ENCODE measurements around the gene MRGPRG. TPM values are rescaled to one million over a fixed set of nuclear protein-coding genes. Genes with fewer than 3 reads are reported as not detected.

The MRGPRG gene
- total RNA-seq, 1 experiment from 2014 or later, result not detected

DNA sequence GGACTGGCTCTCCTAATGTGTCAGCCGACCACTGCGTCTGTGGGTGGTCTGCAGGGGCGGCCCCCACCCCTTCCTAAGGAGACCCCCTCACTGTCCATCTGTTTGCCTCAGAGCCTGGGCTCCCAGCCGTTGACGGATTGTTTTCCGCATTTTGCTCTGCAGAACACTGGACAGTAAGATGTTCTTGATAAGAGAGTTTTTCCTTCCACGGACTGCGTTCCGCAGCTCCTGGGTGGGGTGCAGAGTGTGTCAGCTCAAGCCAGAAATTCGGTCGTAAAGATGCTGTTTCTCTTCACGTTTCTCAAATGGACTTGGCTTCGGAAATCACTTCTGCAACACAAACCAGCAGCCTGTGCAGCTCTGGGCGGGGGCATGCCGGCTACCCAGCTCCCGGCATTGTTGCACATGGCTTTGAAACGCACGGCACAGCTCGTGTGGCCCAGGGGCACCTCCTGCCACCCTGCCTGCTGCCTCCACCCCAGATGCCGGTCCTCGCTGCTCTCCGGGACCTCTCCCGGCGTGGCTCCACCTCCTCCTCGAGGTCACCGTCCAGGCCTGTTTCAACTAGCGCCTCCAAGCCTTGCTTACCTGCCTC is 2.9 kb upstream of the MRGPRG start:
- Histone ChIP-seq H3K4me2 (ENCODE audit: low read length) (no peak overlapping the region), H2AFZ (ENCODE audit: low read depth, low read length, poor library complexity, severe bottlenecking) (no peak overlapping the region), H3K9me3 (ENCODE audit: control insufficient read depth in 1 of 2, insufficient read depth in 1 of 2, low read depth in 1 of 2, low read length in 2 of 2) (no peaks in the 10 kb centered on the region), H3K27ac (ENCODE audit: low read depth, low read length) (no peak overlapping the region), H4K20me1 (ENCODE audit: insufficient read depth) (no peaks in the 10 kb centered on the region), H3K27me3 (ENCODE audit: insufficient read depth, low read length) (no peaks in the 10 kb centered on the region), H3K9me2 (ENCODE audit: insufficient read depth) (no peaks in the 10 kb centered on the region), H3K4me3 (replicated peaks in 1 of 2; ENCODE audit: low read depth in 1 of 2, low read length in 2 of 2) (no peak overlapping the region), H3K9ac (ENCODE audit: low read length) (no peak overlapping the region), H3K36me3 (ENCODE audit: control insufficient read depth in 1 of 2, insufficient read depth in 2 of 2, low read length in 2 of 2) (no peaks in the 10 kb centered on the region), H3K4me1 (ENCODE audit: control insufficient read depth in 1 of 2, insufficient read depth in 2 of 2, low read length in 2 of 2) (peaks cover 5 to 12% of the 10 kb centered on the region in 2 experiments), H3K79me2 (ENCODE audit: insufficient read depth, low read length) (no peaks in the 10 kb centered on the region)
- RAD21 ChIA-PET (ENCODE audit: low non-redundant PET in 1 of 2, low total read pairs in 2 of 2, uncharacterized antibody in 2 of 2, unreplicated experiment in 2 of 2), result no interaction called here
- BruUV-seq (replicated peaks), result no TSS peak
- TF ChIP-seq POLR2A (IDR thresholded peaks at IDR 0.05; ENCODE audit: borderline replicate concordance, extremely low read depth, insufficient read depth, insufficient read length), result no peak
- no peak for TF ChIP-seq SP1 (IDR thresholded peaks at IDR 0.05; ENCODE audit: low read depth)
- TF ChIP-seq, protein P1, sequence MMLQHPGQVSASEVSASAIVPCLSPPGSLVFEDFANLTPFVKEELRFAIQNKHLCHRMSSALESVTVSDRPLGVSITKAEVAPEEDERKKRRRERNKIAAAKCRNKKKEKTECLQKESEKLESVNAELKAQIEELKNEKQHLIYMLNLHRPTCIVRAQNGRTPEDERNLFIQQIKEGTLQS (IDR thresholded peaks at IDR 0.05), result no peak
- no peak for TF ChIP-seq SRF (IDR thresholded peaks at IDR 0.05; ENCODE audit: low read depth)
- no peak for TF ChIP-seq ZNF274 (IDR thresholded peaks at IDR 0.05; ENCODE audit: low read depth, low read length)
- no peak for TF ChIP-seq CBX3 (IDR thresholded peaks at IDR 0.05; ENCODE audit: low read depth)
- TF ChIP-seq RAD21 (IDR thresholded peaks at IDR 0.05; ENCODE audit: low read depth), result no peak
- TF ChIP-seq, protein P2, sequence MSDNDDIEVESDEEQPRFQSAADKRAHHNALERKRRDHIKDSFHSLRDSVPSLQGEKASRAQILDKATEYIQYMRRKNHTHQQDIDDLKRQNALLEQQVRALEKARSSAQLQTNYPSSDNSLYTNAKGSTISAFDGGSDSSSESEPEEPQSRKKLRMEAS (IDR thresholded peaks at IDR 0.05), result no peak
- TF ChIP-seq JUND (IDR thresholded peaks at IDR 0.05), result no peak
- no peak for TF ChIP-seq ZBTB33 (IDR thresholded peaks at IDR 0.05; ENCODE audit: extremely low read depth, insufficient replicate concordance, low read length)
- no peak for TF ChIP-seq ZFX (IDR thresholded peaks at IDR 0.05)
- no peak for TF ChIP-seq YY1 (IDR thresholded peaks at IDR 0.05; ENCODE audit: extremely low read depth, insufficient replicate concordance, low read depth, low read length)
- TF ChIP-seq CTCF (IDR thresholded peaks at IDR 0.05 in 2 of 3, conservative IDR thresholded peaks at IDR 0.05 in 1 of 3; ENCODE audit: borderline replicate concordance in 1 of 3, insufficient read depth in 1 of 3, low read depth in 2 of 3, low read length in 2 of 3), result no peak
- CTCF ChIA-PET, result no interaction called here
- ATAC-seq (no peak), DNase-seq (ENCODE audit: low read depth, low spot score) (no peak)
- intact Hi-C loops (cut with micrococcal nuclease), result no loop called here
- POLR2A ChIA-PET, result no interaction called here

Data from HCT116 (cell line).